ENCODE results near the gene AGXT.

Gene AGXT

DNA sequence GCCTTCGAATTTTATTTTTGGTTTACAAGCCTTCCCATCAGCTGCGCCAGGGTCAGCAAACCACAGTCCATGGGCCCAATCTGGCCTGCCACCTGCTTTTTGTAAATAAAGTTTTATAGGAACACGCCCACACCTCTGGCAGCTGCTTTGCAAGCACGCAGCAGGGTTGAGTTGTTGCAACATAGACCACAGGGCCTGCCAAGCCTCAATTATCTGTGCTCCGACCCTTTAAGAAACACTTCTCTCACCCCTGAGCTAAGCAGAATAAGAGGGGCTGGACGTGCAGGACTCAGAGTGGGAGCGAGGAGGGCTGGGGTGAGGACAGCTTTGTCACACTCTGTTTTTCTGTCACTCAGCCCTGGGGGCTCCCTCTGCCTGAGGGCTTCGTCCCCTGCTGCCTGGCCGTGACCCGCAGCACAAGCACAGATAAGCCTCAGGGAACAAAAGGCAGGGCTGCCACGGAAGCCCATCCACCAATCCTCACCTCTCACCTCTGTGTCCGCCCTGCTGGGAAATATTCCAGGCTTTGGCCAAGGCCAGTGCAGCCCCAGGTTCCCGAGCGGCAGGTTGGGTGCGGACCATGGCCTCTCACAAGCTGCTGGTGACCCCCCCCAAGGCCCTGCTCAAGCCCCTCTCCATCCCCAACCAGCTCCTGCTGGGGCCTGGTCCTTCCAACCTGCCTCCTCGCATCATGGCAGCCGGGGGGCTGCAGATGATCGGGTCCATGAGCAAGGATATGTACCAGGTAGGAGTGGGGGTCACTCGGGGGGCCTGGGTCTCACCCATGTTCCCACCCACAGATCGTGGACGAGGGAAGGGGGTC is at the start of gene AGXT:
TSS of gene AGXT (plus strand) at position 539 of the 823 bp plus-strand sequence. CDS start at position 581, 42 bp downstream.
- DNase-seq = no peak

- DNase-seq = no peak
Measured at GRCh38 chr2:240819126-240819857, 49.3 kb upstream of the AGXT start.

- DNase-seq = peak; percentile 20
Measured at GRCh38 chr2:240819858-240820606, 48.6 kb upstream of the AGXT start, which contains the start of gene KIF1A. Gene KIF1A, minus strand, starts transcription at chr2:240820219. Its CDS starts 22,467 bp downstream, at chr2:240797752.

DNA sequence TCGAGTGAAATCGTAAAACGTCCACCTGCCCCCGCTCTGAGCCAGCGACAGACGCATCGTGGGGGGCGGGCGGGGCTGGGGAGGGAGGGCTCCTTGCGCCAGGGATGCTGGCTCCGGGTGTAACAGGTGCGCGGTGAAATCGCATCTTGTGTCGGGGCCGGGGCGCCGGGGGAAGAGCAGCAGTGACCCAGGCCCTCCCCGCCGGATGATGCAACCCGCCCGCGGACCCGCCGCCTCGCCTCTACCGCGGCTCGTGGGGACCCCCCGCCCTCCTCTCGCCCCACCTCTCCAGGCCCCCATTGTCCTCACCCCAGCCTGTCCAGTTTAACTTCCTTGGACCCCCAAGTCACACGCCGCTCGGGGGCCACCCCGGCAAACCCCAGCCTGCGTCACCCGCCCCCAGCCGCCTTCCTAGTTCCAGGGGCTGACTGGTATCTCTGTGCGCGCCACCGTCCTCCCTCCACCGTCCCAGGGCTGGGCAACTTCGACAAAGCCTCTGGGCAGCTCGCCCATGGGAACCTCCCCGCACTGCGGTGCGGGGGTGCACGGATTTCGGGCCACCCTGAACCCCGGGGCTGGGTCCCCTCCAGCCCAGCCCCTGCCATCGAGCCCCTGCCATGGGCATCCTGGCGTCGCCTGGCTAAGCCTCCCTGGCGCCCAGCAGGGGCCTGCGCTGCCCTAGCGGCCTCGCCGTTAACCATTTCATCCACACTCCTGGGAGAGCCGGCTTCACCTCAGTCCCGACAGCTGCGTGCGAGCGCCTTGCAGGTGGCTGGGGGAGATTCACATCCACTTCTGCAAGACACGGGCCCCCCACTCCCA is 47.8 kb upstream of the AGXT start:
- DNase-seq = peak; percentile 34

- DNase-seq = no peak
Measured at GRCh38 chr2:240821429-240821778, 47.2 kb upstream of the AGXT start.

DNA sequence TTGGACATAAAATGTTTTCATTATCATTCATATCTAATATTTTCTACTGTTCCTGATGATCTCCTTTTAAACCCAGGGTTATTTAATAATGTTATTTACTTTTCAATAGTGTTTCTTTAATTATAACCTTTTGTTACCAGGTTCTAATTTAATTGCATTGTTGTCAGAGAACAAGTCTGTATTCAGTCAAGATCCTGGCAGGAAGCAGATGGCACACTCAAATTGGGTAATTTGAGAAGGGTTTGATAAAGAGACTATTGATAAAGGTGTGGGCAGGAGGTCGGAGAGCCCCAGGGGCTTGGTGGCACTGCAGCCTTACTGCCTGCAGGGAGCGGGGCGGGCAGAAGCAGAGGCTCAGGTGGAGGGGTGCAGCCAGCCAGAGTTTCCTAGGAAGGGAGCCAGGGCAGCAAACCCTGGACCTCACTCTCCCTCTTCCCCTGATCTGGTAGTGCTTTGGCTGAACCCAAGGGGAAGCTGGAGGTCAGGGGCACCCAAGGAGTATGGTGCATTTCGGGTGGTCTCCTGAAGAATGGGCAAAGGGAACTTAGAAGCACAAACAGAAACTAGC is 46.3 kb upstream of the AGXT start:
- DNase-seq = no peak

DNA sequence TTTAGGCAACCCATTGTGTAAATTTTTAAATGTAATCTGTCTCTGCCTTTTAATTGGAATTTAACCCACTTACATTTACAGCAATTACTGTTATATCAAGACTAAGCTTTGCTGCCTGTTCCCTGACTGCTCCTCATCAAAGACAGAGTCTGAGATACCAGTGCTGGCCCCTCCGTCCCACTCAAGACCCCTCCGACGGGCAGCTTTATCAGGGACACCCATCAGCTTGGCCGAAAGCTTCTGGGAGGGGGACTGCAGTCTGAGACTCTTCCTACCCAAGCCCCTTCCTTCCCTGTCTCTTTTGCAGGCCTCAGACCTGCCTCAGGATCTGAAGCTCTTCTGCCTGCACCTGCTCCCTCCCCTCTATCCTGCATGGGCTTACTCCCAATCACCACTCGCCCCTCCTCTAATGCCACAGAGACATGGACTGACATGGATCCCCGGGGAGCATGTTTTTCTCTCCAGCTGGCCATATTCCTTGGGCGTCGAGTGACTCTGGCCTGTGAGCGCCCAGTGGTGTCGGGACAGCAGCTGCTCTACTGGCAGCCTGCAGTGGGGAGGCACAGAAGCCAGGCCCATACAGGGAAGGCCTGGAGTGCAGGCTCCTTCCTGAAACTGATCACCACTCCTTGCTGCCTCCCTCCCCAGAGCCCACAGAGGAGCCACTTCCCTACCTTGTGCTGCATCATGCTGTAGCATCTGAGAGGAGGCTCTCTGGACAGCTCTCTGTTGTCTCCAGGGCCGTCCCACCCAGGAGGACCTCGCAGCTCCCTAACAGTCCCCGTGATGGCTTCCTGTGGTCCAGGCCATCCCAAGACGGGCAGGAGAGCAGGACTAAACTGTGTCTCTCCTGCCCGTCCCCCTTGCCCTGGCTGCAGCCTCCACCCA is 44.9 kb upstream of the AGXT start:
- no peak for DNase-seq

DNA sequence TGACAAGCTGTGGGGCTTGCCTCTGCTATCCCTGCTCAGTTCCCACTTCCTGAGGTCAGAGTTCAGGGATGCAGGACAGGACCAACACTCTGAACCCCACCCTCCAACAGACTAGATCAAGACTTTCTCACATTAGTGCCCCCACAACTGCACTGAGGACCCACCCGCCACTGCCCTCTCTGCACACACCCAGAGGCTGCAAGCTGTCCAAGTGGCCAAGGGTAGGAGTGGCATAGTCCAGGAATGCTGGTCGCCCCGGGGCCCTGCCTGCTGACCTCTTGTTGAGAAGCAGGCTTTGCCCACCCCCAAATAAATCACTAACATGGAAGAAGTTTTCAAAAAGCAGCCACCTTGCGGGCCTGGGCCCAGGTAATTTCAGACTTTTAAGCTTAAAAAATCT is 43.1 kb upstream of the AGXT start:
- no peak for DNase-seq

DNA sequence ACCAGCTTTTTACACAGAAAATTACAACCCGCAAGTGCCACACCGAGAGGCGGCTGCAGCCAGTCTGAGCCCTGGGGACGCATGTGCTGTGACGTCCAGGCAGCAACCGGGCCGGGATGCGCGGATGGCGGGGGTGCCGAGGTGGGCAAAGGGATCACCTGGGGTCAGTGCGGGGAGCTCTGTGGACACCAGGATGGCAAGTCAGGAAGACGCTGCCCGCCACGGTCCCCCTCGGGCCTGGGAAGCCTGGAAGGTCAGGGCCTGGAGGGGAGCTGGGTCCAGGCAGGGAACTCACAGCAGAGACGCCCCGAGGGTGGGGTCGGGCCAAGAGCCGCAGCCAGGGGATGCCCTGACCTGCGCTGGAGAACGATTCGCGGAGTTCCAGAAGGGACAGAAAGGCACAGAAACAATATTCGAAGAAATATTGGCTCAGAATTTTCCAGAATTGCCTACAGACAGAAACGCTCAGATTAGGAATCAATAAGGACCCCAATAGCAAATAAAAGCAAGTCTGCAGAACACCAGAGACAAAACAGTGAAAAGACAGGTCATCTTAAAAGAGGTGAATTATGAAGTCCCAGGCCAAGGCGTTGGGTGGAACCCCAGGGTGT is 36.9 kb upstream of the AGXT start:
- no peak for DNase-seq

- peak; percentile 94 for DNase-seq
Measured at GRCh38 chr2:240832205-240832727, 36.4 kb upstream of the AGXT start.

DNA sequence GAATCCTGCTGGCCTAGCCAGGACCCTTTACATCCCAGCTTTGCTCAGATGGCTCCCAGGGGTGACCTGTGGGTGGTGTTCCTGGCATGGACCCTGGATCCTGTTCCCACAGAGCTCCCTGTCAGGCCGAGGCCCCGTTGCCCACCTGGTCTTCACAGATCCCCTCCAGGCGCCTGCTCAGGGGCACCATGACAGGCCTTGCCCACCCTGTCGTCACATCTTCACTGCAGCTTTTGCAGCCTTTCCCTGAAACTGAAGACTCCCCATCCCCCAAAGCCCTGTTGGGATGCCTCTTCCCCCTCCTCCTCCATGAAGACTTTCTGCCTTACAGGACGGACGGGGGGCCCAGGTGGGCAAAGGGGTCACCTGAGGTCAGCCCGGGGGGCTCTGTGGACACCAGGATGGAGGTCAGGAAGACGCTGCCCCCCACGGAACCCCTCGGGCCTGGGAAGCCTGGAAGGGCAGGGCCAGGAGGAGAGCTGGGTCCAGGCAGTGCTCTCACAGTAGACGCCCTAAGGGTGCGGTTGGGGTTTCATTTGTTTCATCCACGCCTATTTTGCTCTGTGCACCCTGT is 35.6 kb upstream of the AGXT start:
- no peak for DNase-seq

DNA sequence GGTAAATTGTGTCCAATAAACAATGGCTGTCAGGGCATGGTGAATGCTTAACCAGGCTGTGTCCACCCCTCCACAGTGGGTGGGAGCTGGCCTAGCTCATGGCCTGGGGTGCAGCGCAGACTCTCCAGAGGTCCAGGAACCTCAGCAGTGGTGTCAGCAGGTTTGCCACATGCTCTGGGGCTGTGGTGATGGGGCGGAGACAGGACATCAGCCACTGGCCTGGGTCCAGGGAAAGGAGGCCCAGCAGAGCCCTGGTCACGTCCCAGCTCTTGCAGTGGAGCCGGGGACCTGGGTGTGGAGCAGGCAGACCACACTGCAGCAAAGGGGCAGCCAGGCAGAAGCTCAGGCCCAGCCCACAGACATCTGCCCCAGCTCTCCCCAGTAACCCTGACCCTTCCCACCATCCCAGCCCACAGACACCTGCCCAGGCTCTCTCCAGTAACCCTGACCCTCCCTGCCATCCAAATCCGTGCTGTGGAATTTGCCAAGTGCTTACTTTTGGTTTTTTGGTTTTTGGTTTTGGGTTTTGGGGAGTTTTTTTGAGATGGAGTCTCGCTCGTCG is 34.8 kb upstream of the AGXT start:
- DNase-seq = no peak

GRCh38 chr2:240834377-240834975 is 34.1 kb upstream of the AGXT start:
- DNase-seq = no peak

- DNase-seq = no peak
Measured at GRCh38 chr2:240835528-240835927, 33.1 kb upstream of the AGXT start.

GRCh38 chr2:240836781-240837467 is 31.7 kb upstream of the AGXT start:
- DNase-seq = no peak

DNA sequence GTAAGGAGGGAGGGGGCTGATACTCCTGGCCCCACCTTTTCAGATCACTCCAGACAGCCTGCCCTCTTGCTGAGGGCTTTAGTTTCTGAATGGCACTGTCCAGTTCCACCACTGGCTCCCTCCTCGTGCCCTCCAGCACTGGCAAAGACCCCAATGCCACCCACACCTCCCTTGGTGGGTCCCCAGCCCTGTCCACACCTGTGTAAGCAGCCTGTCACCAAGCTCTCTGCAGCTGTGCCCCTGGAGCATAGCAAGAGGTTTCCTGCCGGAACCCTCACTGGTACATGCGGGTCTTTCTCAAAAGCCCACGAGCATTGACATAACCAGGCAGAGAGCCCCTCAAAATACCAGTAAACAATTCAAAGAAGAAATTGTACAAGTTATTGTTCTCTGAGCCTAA is 31.0 kb upstream of the AGXT start:
- no peak for DNase-seq

DNA sequence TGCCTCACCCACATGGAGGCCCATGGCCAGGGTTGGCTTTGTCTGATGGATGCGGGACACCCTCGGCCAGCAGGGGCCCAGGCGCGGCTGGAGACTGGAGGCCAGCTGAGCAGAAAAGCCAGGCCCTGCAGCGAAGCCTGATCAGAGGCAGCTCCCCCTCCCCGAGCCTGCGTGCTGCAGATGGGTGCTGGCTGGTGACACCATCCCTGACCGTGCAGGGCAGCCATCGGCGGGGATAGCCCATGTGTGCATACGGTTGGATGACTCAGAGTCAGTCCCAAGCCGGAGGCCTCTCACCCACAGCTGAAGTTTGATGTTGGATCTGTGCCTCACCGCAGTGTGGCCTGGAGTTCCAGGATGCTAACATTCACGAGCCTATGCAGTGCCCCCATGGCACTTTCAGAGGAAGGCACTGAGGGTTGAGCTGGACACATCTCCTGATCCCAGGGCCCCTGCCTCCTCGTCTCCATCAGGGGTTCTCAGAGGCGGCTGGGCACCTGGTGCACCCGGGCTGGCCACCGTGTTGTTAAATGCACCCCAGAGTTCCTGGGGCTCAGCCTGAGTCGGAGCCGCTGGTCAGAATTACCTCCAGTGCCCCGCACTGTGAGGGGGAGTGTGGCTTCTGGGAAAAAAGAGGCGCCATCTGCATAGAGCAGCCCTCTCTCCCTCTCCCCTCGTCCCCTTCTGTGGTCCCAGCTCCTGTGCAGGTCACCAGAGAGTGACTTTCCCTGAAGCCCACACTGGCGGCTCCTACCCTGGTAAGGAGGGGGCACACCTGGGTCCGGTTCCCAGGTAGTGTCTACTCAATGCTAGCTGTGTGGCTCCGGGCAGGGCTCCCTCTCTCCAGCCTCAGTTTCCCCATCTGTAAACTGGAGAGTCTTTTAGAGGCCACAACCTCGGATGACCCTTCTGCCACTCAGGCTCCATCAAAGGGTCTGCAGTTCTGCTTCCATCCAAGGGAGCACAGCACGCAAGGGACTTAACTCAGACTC is 29.2 kb upstream of the AGXT start:
- no peak for DNase-seq

Data from stimulated activated CD4-positive, alpha-beta T cell treated with anti-CD3 and anti-CD28 coated beads, Interleukin-4, amount 100 ng/mL, for 1 hour (primary cell).